Iris pigment epithelial cell (primary cell): Measurements from ENCODE around the gene KRTAP3-3.
"Not testable (repeated sequence)": the region's sequence is repeated elsewhere in the genome, so short reads cannot be mapped to it uniquely, and the experiment has no call there.

Experiments
- DNase-seq: peaks from one replicate; pipeline ENCODE4 v3.0.0-alpha.2; 2011; ENCODE audit warnings: low read depth

KRTAP3-3 gene

DNA sequence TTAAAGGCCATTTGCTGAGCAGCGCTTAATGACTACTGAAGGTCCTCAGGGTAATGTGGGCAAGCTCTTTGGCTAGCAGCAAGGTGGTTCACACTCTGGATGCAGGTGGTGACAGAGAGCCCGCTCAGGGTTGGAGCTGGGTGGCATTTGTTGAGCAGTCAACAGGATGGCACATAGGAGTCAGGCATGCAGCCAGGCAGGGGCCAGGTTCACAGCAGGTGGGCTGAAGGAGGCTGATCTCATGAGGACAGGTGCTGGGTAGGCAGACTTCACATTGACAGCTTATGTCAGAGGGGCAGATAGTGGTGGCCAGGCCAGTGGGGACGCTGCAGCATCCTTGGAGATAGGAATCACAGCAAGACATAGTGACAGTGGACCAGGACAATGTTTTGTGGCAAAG, 10.4 kb upstream of the KRTAP3-3 start:
- no peak for DNase-seq

DNA sequence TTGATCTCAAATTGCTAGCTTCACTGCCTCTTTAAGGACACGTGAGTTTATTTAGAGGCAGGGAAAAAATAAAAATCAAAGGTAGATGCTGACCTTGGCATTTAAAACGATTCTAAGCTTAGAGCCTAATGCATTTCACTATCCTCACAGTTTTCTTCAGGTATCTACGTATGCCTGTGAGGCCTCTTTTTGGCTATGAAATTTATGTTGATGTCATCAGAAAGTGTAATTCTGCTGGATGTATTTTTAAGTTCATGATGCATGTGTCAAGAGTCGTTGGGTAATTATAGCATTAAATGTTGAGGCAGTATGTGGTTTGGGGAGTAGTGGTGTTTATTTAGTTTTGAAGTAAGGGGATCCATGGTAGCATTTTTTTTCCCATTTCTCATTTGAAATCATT, 10.0 kb upstream of the KRTAP3-3 start:
- DNase-seq: peak; percentile 47

DNA sequence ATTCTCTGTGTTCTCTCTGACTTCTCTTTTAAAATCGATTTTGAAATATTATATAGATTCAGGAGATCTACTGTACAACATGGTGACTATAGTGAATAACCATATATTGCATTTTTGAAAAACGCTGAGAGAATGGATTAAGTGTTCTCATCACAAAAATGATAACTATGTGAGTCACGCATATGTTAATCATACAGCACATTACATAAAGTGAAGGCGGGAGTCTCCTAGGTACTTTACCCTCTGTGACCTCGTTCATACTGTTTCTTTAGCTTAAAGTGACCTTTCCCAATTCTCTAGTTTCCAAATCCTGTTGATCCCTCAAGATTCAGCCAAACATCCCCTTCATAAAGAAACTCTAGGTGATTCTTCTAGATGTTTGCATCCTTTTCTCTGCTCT, 8.8 kb upstream of the KRTAP3-3 start:
- DNase-seq: peak; percentile 73

DNA sequence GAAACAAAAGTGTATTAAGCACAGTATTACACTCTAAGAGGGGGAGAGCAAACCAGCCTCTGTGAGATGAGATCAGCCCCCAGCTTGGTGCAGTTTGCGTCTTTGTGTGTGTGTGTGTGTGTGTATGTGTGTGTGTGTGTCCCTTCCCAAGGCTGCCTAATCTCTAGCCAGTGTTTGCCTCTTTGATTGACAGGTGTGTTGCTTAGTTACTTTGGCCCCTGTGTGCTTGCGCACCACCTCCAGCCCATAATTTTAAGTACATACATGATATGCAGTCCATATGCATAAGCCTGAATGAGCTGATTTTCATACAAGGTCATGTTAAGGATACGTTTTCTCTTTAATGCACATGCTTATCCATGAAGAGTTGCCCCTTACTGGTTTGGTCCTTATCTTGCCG, 7.8 kb upstream of the KRTAP3-3 start:
- no peak for DNase-seq

DNA sequence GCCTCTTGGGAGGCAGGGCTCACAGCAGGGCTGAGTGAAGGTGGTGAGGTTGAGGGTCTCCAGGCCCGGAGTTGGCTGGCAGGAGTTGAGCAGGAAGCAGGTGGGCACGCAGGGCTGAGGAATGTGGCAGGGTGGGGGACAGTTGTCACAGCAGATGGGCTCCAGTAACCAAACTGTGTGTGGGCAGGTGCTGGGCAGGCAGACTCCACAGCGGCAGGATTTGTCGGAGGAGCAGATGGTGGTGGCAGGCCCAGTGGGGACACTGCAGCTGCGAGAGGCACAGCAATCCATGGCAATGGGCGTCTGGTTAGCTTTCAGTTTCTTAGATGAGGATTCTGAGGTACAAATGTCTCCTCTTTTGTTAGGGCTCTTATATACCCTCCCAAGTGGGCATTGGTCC, 5.6 kb upstream of the KRTAP3-3 start, which contains the start of gene KRTAP3-2:
KRTAP3-2 (minus strand) TSS at position 344 of the 400 bp plus-strand sequence; CDS start at position 291, 53 bp downstream.
- not testable (repeated sequence) for DNase-seq

DNA sequence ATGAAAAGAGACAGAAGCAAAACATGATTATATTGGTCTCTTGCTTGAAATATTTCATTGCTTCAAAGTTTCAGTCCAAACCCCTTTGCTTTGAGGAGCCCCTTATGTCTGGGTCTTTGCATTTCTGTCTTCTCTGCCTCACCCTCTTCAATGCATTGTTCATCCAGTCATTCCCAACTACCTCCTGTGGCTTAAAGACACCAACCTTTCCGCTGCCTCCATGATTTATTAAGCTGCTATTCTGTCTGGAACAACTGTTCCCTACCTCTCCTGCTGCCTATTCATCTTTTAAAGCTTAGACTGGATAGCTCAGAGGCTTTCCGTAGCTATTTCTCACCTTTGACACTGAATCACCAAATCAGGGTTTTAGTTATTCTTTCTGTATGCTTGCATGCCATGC, 3.4 kb upstream of the KRTAP3-3 start:
- DNase-seq: no peak

DNA sequence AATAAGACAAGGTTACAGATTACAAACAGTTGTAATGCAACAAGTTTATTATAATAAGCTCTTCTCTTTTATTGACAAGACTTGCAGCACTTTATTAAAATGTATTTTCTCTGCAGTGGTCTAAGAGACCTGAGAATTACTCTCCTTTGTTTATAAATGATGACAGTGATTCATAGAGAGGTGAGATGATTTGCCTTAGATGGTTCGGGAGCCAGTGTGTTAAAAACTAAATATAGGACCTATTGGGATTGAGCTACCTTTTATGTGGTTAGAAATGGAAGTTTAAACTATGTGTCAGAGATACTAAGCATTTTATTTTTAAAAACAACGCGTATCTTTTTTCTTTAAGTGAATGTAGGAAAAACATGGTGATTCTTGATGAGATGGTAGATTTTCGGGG, 2.9 kb upstream of the KRTAP3-3 start:
- DNase-seq: no peak

DNA sequence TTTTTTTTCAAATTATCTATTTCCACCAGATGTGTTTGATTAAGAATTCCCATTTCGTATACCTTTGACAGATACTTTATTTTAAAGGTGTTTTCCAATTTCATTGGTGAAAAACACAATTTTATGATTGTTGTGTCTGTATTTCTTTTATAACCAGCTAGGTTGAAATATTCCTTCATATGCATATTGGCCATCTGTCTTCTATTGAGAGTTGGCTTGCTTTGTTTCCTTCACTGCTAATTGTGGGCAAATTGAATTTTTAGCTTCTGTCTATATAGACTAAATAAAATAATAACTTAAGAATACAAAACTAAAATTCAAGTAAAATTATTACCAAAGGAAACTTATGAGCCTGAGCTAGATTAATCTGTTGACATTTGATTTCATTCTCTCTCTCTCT, 1.2 kb upstream of the KRTAP3-3 start:
- DNase-seq: no peak

DNA sequence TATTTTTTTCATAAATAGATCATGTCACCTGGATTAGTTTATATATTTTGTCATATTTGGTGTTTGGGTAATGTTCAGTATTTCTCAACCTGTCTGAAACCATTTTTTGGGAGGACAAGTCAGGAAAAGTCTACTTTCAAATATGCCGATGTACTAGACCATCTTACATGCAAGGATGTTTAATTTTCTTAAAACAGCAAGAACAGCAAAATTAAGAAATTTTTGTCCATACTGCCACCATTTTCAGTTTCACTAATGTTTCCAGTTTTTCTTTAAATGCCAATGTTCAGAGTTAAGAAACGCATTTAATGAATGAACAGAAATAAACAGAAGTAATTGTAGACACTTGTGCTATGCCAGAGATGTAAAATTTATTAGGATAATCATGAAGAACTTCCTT, 880 bp downstream of the KRTAP3-3 start:
- no peak for DNase-seq

DNA sequence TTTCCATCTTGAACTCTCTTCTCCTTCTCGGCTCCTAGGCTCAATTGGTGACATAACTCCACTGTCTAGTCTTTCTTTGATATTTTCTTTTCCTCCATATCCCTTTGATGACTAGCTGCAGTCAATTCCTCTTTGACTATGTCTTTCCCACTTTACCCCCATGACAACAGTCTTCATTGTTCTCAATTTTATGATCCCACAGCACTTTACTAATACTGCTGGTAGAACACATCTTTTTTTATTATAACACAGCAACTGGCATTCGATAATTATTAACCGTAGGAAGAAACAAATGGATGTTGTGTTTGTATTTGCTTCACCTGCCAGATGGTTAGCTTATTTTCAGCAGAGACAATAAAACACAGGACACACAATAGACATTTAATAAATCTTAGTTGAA, 1.3 kb downstream of the KRTAP3-3 start:
- no peak for DNase-seq

DNA sequence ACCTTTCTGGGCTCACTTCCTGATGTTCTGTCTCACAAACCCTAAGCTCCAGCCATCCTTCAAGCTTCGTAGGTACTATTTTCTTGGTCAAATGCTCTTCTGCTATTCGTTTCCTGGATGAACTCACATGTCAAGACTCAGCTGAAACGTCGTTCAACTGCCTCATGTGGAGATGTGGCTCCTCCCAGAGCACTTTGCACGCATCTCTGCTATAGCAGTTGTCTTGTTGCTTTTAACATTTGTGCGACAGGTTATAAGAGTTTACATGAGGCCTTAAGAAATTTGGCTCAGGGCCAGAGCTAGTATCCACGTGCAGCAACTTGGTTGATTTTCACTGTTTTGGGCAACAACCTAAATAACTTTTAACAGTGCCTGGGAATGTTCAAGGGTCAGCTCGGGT, 7.0 kb downstream of the KRTAP3-3 start:
- DNase-seq: no peak

DNA sequence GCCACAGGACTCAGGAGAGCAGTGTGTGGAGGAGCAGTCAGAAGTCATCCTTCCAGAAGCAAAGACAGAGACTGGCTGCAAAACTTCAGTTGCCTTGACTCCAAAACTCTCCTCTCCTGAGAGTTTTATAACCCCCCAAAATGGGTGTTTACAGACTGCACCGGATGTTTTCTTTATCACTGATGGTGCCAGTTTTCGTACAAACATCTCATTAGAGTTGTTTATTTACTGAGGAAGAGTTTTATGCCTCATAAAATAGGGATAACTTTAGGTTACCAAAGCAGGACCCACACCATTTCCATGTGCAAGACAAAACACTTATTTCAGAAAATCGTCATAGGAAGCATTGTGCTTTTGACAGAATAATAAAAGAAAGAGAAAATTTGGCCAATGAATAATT, 9.7 kb downstream of the KRTAP3-3 start, which contains the start of gene KRT40:
KRT40 (minus strand) TSS at position 101 of the 400 bp plus-strand sequence; CDS start at position 48, 53 bp downstream.
- DNase-seq: no peak

DNA sequence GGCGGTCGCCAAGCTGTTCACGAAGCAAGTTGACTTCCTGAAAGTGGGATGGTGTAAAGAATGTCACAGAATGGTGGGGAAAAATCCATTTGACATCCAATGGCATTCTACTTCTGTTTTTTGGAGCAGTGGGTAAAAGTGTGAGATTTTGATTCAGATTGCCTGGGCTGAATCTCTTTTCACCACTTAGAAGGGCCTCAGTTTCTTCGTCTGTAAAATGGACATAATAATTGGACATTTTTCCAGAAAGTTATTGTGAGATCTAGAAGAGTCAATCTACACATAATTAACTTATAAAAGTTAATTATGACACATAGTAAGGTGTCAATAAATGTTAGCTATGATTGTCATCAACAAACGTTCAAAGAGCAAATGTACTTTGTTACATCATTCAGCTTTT, 12.8 kb downstream of the KRTAP3-3 start:
- DNase-seq: no peak

DNA sequence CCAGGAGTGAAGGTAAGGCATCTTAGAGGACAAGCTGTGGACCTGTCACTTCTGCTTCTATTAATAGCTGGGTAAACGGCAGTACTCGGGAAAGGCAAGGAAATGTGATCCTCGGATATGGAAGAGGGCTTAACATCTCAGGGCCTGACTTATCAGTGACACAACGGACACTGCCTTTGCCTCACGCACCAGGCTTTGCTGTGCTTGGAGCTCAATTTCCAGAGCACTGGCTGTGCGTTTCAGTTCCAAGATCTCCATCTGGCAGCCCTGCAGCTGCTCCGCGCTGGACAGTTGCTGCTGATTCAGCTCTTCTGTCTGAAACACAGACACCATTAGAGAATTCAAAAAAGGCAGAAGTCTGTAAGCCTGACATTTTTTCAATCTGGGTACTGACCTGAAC, 13.4 kb downstream of the KRTAP3-3 start:
- no peak for DNase-seq

DNA sequence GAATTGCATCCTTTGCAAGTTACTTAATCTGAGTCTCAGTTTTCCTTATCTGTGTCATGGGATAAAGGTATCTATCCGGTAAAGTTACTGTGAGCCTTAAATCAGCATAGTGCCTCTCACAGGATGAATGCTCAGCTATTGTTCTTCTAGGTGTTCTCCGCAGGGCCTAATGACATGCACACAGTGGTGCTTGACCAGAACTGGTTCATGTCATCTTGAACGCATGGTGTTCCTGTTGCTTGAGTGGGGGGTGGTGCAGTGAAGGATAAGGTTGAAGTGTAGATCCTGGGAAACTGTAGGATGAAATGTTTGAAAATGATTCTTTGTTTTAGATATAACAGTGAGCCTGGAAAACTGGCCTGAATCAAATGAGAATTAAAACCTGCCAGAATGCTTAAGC, 13.8 kb downstream of the KRTAP3-3 start:
- no peak for DNase-seq

DNA sequence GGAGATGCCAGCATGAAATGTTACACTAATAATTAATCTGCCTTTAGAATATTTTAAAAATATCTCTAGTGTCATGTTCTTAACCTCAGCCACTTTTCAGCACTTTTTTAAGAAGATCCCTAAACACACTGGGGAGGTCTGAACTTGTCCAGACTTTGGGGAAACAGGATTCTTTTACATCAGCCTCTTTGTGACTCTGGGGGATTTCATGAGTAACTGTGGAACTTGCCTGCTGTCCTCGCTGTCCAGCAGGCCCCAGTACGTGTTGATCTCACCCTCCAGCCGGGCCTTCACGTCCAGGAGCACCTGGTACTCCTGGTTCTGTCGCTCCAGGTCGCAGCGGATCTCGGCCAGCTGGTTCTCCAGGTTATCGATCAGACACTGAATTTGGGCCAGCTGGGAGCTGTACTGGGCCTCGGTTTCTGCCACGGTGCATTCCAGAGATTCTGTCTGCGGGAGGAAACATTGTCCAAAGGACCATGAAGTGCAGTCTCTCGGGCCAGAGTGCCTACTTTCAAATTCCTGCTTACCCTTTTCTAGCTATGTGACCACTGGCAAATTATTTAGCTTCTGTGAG, 15.3 kb downstream of the KRTAP3-3 start:
- DNase-seq: no peak

DNA sequence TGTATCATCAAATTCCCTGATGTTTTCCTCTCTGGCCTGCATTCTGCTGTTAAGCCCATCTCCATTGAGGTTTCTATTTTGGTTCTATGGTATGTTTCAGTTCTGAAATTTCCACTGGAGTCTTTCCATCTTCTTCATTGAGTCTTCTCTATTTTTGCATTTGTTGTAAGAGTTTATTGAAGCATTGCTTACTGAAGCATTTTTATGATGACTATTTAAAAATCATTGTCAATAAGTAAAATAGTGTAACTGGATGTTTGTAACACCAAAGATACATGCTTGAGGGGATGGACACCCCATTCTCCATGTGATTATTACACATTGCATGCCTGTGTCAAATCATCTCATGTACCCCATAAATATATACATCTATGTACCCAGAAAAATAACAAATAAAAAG, 18.4 kb downstream of the KRTAP3-3 start:
- no peak for DNase-seq

DNA sequence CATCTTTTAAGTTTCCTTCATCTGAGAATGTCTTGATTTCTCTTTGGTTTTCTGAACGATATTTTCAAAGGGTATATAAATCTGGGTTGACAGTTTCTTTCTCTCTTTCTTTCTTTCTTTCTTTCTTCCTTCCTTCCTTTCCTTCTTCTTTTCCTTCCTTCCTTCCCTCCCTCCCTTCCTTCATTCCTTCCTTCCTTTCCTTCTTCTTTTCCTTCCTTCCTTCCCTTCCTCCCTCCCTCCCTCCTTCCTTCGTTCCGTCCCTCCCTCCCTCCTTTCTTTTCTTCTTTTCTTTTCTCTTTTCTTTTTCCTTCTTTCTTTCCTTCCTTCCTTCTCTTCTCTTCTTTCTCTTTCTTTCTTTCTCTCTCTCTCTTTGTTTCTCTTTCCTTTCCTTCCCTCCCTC, 19.6 kb downstream of the KRTAP3-3 start:
- DNase-seq: no peak

DNA sequence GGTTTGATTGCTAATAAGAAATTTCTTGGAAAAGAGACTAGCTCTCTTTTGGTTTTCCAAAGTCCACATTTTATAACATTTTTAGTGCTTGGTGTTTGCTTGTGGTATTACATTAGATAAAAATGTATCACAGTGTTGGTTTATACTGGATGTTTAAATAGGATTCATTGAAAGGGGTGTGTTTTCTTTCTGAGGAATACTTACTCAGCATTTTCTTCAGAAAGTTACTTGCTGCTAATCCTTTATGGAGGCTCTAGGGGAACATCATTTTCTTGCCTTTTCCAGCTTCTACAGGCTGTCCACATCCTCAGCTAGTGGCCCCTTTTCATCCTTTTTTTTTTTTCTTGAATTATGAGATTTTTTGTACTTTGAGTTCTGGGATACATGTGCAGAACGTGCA, 26.4 kb downstream of the KRTAP3-3 start:
- DNase-seq: no peak

DNA sequence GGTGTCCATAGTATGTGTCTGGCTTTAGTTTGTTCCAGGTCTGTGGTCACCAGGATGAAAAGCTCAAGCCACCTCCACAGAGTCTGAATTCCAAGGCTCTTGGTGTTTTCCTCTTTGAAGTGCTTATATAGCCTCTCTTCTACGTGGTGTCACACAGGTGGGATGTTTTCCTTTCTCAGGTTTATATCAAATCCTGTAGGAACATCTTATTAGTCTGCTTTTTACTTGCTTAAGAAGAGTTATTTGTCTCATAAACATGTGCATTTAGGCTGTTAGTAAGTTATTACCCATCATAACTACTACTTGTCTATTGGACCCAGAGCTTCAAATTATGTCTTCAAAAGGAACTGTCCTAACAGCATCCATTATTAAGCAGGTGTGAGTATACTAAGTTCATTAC, 27.1 kb downstream of the KRTAP3-3 start, which contains the start of gene KRT39:
KRT39 (minus strand) TSS at position 101 of the 400 bp plus-strand sequence; CDS start at position 9, 92 bp downstream.
- no peak for DNase-seq

DNA sequence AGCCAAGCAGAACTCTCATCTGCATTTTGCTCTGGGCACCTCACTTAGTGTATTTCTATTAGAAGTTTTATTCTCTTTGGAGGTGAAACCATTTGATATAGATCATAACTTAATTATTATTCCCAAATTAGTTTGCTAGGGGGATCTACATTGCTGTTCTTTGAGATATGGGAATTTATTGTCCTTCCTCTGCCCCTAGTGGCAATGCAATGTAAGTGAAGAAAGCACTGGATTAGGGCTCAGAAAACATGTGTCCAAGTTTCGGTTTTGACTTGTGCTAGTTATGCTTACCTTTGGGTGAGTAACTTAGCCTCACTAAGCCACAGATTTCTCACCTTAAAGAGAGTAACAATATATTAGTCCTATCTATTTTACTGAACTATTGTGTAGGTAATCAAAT, 30.1 kb downstream of the KRTAP3-3 start:
- DNase-seq: no peak

DNA sequence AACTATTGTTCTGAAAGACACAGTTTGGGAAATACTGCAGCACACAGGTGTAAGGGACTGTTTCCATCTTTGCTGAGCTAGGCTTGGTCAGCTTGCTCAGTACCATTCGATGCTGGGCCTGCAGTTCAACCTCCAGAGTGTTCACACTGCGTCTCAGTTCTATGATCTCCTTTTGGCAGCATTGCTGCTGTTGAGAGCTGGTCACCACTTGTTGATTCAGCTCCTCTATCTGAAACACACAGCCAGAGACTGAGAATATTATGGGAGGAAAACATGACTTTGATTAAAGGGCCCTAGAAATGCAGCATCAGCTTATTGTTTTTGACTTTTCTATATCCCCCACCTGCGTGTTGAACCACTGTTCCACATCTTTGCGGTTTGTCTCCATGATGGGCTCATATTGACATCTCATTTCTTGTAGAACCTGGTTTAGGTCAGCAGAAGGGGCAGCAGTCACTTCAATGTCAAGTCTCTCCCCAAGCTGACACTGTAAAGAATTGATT, 31.9 kb downstream of the KRTAP3-3 start:
- DNase-seq: no peak

DNA sequence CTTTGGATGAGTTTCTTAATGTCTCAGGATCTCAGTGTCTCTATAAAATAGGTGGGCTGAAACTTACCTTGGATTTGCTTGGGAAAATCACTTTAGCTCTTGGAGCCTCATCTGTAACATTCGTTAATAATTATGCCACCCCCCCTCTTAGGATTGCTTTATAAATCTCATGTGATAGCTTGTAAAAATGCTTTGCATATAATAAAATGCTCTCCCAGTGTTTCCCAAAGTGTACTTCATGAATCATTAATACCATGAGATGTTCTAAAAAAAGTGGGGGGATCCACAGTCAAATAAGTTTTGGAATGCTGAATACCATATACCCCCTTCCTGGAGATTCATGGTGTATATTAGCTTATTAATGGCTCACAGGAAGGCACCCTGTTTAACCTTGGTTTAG, 32.4 kb downstream of the KRTAP3-3 start:
- no peak for DNase-seq

DNA sequence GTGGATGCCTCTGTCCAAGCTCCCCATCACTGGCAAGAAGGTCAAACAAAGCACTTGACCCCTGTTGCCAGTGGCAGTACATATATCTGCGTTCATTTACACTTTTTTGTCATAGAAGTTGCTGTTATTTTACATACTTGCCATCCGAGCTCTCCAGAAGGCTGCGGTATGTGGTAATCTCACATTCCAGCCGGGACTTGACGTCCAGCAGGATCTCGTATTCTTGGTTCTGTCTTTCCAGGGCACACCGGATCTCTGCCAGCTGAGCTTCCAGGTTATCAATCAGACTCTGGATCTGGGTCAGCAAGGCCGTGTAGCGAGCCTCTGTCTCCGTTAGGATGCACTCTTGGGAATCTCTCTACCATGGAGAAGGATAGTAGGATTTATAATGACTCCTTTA, 33.8 kb downstream of the KRTAP3-3 start:
- no peak for DNase-seq
